Measurements from ENCODE around the gene MEX3C.

MEX3C gene

DNA sequence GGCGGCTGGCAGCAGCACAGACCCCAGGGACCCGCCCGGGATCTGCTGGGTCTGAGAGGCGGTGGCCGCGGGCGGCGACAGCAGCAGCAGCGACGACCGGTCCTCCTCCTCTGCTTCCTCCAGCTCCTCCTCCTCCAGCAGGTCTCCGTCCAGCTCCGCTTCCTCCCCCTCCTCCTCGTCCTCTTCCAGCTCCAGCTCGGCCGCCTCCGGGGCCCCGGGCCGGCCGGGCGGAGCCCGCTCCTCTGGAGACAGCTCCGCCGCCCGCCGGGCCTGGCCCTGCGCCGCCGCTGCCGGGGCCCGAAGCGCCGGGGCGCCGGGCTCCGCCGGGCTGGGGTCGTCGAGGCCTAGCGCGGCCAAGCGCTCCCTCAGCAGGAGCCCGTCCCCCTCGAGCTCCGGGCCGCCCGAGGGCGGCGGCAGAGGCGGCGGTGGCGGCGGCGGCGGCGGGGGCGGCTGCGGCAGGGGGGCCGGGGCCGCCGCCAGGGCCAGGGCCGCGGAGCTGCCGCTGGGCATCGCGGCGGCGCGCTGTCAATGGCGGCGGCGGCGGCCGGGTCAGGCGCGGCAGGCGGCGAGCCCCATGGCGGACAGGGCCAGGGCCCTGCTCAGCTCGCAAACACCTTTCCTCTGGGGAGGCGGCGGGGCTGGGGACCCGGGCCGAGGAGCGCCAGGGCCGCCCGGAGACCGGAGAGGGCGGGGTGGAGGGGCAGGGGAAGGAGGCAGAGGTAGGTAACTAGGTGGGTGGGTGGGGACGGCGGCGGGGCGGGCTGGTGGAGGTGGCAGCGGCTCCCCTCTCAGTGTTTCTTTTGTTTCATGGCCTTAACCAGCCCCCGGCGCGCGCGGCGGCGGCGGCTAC lies 445 bp downstream of the MEX3C start:
- DNase-seq (ENCODE audit: low spot score in 2 of 2): peak in 1 of 2 donors; percentile 26
- H3K4me3 Mint-ChIP-seq: peak overlapping the region; percentile 79

DNA sequence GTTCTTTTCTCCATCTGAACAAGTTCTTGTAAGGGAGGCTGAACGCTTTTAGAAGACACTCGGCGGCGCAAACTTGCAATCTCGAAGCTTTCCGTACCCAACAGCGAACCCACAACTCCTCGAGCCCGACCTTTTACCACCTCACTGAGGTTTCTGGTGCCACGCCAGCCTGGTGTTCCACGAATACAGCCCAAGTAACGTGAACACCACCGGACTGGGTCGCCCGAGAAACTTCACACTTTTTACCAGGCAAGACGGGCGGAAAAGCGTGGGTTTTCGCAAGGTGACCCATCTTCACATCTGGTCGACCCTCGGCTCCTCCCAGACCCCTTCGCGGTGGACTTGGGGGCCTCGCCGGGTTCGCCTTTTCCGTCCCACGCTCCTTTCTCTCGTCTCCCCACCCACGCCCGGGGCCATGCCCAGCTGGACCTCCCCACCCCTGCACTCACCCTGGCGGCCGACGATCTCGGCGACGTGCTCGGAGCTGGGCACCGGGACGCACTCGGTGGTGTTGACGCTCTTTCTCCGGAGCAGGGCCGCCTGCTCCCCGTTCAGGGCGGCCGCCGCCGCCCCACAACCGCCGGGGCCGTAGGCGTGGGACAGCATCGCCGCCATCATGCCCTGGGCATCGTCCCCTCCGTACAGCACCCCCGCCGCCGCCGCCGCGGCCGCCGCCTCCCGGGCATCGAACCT lies 1.2 kb downstream of the MEX3C start:
- H3K4me3 Mint-ChIP-seq: peak overlapping the region; percentile 79
- H3K27me3 Mint-ChIP-seq: no peaks in the 10 kb centered on the region
- DNase-seq (ENCODE audit: low spot score in 2 of 2) (peak; percentile 28 to 40), ATAC-seq (replicated peaks; ENCODE audit: extremely low read depth, poor library complexity, severe bottlenecking) (no peak)
- peak overlapping the region; percentile 27 for H3K27ac Mint-ChIP-seq (ENCODE audit: low read depth)
- H3K9me3 Mint-ChIP-seq: no peaks in the 10 kb centered on the region
- peaks cover 29% of the 10 kb centered on the region for H3K36me3 Mint-ChIP-seq (ENCODE audit: insufficient read depth)
- peaks cover 46% of the 10 kb centered on the region for H3K4me1 Mint-ChIP-seq

More for the DNA sequence above, 445 bp downstream of the MEX3C start:
- Mint-ChIP-seq H3K36me3 (ENCODE audit: insufficient read depth) (peaks cover 28% of the 10 kb centered on the region), H3K9me3 (no peaks in the 10 kb centered on the region), H3K27me3 (no peaks in the 10 kb centered on the region), H3K27ac (ENCODE audit: low read depth) (peak overlapping the region; percentile 89), H3K4me1 (peaks cover 39% of the 10 kb centered on the region)
- no peak for ATAC-seq (replicated peaks; ENCODE audit: extremely low read depth, poor library complexity, severe bottlenecking)

DNA sequence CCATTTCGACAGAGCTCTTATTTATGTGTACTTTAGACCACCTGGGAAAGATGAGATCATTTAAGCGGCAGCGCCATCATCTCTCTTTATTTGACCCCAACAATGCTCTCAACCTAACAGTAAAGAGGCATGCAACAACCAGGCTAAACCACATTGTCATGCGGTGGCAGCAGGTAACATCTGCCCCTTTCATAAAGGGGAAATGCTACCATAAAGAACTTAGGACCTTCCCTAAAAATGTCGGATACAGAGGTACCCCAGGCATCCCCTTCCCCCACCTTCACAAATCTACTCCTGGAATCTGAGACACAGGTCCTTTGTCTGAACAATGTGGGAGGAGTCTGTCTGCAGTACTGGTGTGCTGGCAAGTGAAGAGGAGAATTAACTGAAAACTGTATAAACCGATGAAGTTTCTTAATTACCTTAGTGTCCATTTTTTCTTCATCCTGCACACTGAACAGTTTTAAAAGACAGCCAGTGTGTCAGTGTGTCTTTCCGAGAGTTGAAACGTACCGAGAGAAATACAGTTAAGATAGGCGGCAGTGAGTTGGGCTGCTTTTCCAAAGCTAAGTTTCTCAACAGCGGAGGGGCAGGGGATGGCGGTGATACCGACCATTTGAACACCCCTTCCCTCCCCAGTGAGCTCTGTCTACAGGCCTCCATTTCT lies 1.9 kb downstream of the MEX3C start:
- Mint-ChIP-seq H3K4me1 (peaks cover 52% of the 10 kb centered on the region), H3K36me3 (ENCODE audit: insufficient read depth) (peaks cover 31% of the 10 kb centered on the region)
- DNase-seq (ENCODE audit: low spot score in 2 of 2): peak in 1 of 2 donors; percentile 24

DNA sequence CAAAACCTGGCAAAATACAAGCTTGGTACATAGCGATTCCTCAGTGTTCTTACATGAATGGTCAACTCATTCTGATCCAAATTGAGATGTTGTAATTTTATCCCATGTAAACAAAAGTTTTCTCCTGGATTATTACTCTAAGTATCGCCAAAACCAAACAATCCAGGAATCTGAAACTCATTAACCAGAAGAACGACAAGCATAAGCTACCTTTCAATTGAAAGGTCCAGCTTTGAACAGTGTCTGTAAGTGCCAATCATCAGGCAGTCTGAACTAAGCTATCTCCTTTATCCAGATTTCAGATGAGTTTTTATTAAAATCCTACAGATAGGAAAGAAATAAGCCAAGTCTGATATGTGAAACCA lies 2.4 kb downstream of the MEX3C start:
- Mint-ChIP-seq H3K9me3 (no peaks in the 10 kb centered on the region), H3K27ac (ENCODE audit: low read depth) (peak overlapping the region; percentile 27), H3K27me3 (no peaks in the 10 kb centered on the region), H3K36me3 (ENCODE audit: insufficient read depth) (peaks cover 31% of the 10 kb centered on the region), H3K4me3 (peak overlapping the region; percentile 79), H3K4me1 (peaks cover 57% of the 10 kb centered on the region)
- ATAC-seq (replicated peaks; ENCODE audit: extremely low read depth, poor library complexity, severe bottlenecking): no peak
- DNase-seq (ENCODE audit: low spot score in 2 of 2): no peak

More for the DNA sequence above, 1.9 kb downstream of the MEX3C start:
- H3K27me3 Mint-ChIP-seq: no peaks in the 10 kb centered on the region
- ATAC-seq (replicated peaks; ENCODE audit: extremely low read depth, poor library complexity, severe bottlenecking): no peak
- H3K9me3 Mint-ChIP-seq: no peaks in the 10 kb centered on the region
- peak overlapping the region; percentile 79 for H3K4me3 Mint-ChIP-seq
- peak overlapping the region; percentile 27 for H3K27ac Mint-ChIP-seq (ENCODE audit: low read depth)

- DNase-seq (ENCODE audit: low spot score in 2 of 2) (no peak), ATAC-seq (replicated peaks; ENCODE audit: extremely low read depth, poor library complexity, severe bottlenecking) (no peak)
- Mint-ChIP-seq H3K27ac (ENCODE audit: low read depth) (peak overlapping the region; percentile 27), H3K27me3 (no peaks in the 10 kb centered on the region), H3K4me1 (peaks cover 60% of the 10 kb centered on the region), H3K9me3 (no peaks in the 10 kb centered on the region), H3K4me3 (peak overlapping the region; percentile 79), H3K36me3 (ENCODE audit: insufficient read depth) (peaks cover 31% of the 10 kb centered on the region)
Observed at GRCh38 chr18:51194604-51195003, 2.9 kb downstream of the MEX3C start.

DNA sequence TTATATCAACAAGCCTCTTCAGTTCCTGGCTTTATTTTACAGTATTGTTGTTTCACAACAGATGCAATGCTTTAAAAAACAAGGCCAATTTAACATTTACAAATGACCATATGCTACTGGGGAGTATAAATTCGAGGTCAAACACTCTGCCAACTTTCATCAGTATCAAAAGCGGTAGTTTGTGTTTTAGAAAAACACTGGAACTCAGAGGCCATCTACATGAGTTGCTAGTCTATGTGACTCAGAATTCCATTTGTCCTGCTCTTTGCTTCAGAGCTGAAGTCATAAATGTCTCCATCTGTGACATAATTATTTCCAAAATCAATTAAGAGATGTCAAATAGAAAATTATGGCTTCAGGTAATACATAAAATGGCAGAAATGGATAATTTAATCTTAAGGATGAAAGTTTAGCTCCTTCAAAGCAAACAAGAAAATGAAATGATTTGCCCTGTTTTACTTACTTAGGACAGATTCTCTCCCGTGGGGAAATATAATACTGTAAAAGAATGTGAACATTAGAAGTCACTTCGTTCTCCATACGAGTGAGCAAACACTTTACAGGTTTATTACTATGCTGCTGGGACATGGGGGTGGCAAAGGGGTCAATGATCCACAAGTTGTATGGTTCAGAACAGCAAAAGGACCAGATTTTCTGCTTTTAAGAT lies 3.7 kb downstream of the MEX3C start:
- ATAC-seq (replicated peaks; ENCODE audit: extremely low read depth, poor library complexity, severe bottlenecking) (no peak), DNase-seq (ENCODE audit: low spot score in 2 of 2) (no peak)
- H3K9me3 Mint-ChIP-seq: no peaks in the 10 kb centered on the region
- H3K4me3 Mint-ChIP-seq: peak overlapping the region; percentile 41
- H3K4me1 Mint-ChIP-seq: peaks cover 56% of the 10 kb centered on the region
- H3K36me3 Mint-ChIP-seq (ENCODE audit: insufficient read depth): peaks cover 27% of the 10 kb centered on the region
- H3K27me3 Mint-ChIP-seq: no peaks in the 10 kb centered on the region
- H3K27ac Mint-ChIP-seq (ENCODE audit: low read depth): peak overlapping the region; percentile 27

GRCh38 chr18:51192696-51193095 lies 4.8 kb downstream of the MEX3C start:
- no peaks in the 10 kb centered on the region for H3K27me3 Mint-ChIP-seq
- DNase-seq (ENCODE audit: low spot score in 2 of 2) (no peak), ATAC-seq (replicated peaks; ENCODE audit: extremely low read depth, poor library complexity, severe bottlenecking) (no peak)
- H3K9me3 Mint-ChIP-seq: no peaks in the 10 kb centered on the region
- peak overlapping the region; percentile 56 for H3K4me3 Mint-ChIP-seq
- peaks cover 60% of the 10 kb centered on the region for H3K4me1 Mint-ChIP-seq
- peak overlapping the region; percentile 32 for H3K27ac Mint-ChIP-seq (ENCODE audit: low read depth)
- peaks cover 24% of the 10 kb centered on the region for H3K36me3 Mint-ChIP-seq (ENCODE audit: insufficient read depth)

DNA sequence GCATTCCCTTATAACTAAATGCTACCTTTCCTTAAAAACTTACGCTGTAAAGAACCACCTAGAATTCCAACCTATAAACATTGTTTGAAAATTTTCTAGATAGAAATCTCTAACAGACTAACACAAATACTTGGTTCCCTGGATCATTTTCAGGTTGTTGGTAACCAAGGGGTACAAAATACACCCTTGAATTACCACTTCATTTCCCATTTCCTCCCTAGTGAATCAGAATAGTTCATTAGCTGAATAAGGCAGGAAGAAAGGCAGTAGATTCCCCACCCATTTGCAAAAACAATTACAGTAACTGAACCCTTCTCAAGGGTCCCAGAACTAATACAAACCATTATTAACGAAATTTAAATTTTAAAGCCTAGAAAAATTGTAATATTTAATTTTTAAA lies 5.5 kb downstream of the MEX3C start:
- H3K36me3 Mint-ChIP-seq (ENCODE audit: insufficient read depth): peaks cover 20% of the 10 kb centered on the region
- H3K27ac Mint-ChIP-seq (ENCODE audit: low read depth): peak overlapping the region; percentile 32
- ATAC-seq (replicated peaks; ENCODE audit: extremely low read depth, poor library complexity, severe bottlenecking) (no peak), DNase-seq (ENCODE audit: low spot score in 2 of 2) (no peak)
- no peaks in the 10 kb centered on the region for H3K27me3 Mint-ChIP-seq
- peaks cover 67% of the 10 kb centered on the region for H3K4me1 Mint-ChIP-seq
- peak overlapping the region; percentile 25 for H3K4me3 Mint-ChIP-seq
- no peaks in the 10 kb centered on the region for H3K9me3 Mint-ChIP-seq

- Mint-ChIP-seq H3K9me3 (no peaks in the 10 kb centered on the region), H3K4me1 (peaks cover 75% of the 10 kb centered on the region), H3K4me3 (peak overlapping the region; percentile 25), H3K36me3 (ENCODE audit: insufficient read depth) (peaks cover 16% of the 10 kb centered on the region), H3K27me3 (no peaks in the 10 kb centered on the region), H3K27ac (ENCODE audit: low read depth) (peak overlapping the region; percentile 56)
- DNase-seq (ENCODE audit: low spot score in 2 of 2): peak in 1 of 2 donors; percentile 57
- peak; percentile 87 for ATAC-seq (replicated peaks; ENCODE audit: extremely low read depth, poor library complexity, severe bottlenecking)
Observed at GRCh38 chr18:51191128-51191717, 6.3 kb downstream of the MEX3C start.

DNA sequence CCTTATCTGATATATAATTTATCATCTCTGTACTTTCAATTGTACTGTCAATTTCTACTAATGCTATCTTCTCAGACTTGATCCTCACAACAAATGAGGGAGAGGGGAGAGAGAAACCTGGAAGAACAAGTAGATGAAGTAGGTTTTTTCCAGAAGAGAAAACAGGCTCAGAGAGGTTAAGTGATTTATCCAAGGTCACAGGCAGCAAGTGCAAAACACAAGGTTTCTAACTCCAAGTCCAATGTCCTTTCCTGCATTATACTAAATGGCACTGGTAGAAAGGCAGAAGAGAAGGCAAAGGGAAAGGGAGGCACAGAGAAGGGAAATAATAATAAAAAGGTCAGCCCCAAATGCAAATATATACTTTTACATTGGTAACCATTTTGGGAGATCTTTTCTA lies 7.5 kb downstream of the MEX3C start:
- Mint-ChIP-seq H3K27me3 (no peaks in the 10 kb centered on the region), H3K4me3 (no peak overlapping the region), H3K4me1 (peaks cover 75% of the 10 kb centered on the region), H3K27ac (ENCODE audit: low read depth) (peak overlapping the region; percentile 41), H3K9me3 (no peaks in the 10 kb centered on the region), H3K36me3 (ENCODE audit: insufficient read depth) (peaks cover 7% of the 10 kb centered on the region)
- DNase-seq (ENCODE audit: low spot score in 2 of 2) (no peak), ATAC-seq (replicated peaks; ENCODE audit: extremely low read depth, poor library complexity, severe bottlenecking) (no peak)

GRCh38 chr18:51188024-51188701 lies 9.3 kb downstream of the MEX3C start:
- Mint-ChIP-seq H3K27ac (ENCODE audit: low read depth) (peak overlapping the region; percentile 72), H3K4me3 (peak overlapping the region; percentile 41), H3K27me3 (no peaks in the 10 kb centered on the region), H3K9me3 (no peaks in the 10 kb centered on the region), H3K4me1 (peaks cover 73% of the 10 kb centered on the region), H3K36me3 (ENCODE audit: insufficient read depth) (peaks cover 5% of the 10 kb centered on the region)
- DNase-seq (ENCODE audit: low spot score in 2 of 2) (no peak), ATAC-seq (replicated peaks; ENCODE audit: extremely low read depth, poor library complexity, severe bottlenecking) (no peak)
